ENCODE data around the gene MPIG6B. TPM values are rescaled to one million over a fixed set of nuclear protein-coding genes. Genes with fewer than 3 reads are reported as not detected.

Gene MPIG6B
- total RNA-seq, 2 donors from 2014 or later = not detected

GRCh38 chr6:31711233-31711632 is 11.9 kb upstream of the MPIG6B start:
- WGBS, 2 experiments (ENCODE audit: insufficient coverage in 1 of 2, insufficient read length in 1 of 2) = 87% methylated on average over 4 to 8 of the region's 8 CpGs

GRCh38 chr6:31712296-31712695 is 10.9 kb upstream of the MPIG6B start:
- no peaks in the 10 kb centered on the region for H3K27me3 ChIP-seq (ENCODE audit: control insufficient read depth, insufficient read depth, low read length, poor library complexity, severe bottlenecking)
- no peaks in the 10 kb centered on the region for H3K9me3 Mint-ChIP-seq
- no peaks in the 10 kb centered on the region for H3K27me3 Mint-ChIP-seq (ENCODE audit: insufficient read depth)
- no peak overlapping the region for H3K9ac ChIP-seq (ENCODE audit: extremely low read depth, low read length, poor library complexity, severe bottlenecking)
- H3K9me3 ChIP-seq (ENCODE audit: control insufficient read depth, low read length) = no peaks in the 10 kb centered on the region
- no peak for TF ChIP-seq CTCF (conservative IDR thresholded peaks at IDR 0.05)
- H3K36me3 ChIP-seq (ENCODE audit: control insufficient read depth, insufficient read depth, low read length) = no peaks in the 10 kb centered on the region
- H3K27ac Mint-ChIP-seq = no peak overlapping the region
- 96 to 98% methylated on average over 7 to 8 of the region's 8 CpGs for WGBS, 2 experiments (ENCODE audit: insufficient coverage in 1 of 2, insufficient read length in 1 of 2)
- no peak overlapping the region for H3K4me3 Mint-ChIP-seq
- H3K4me1 Mint-ChIP-seq = peaks cover 32% of the 10 kb centered on the region
- H3K4me3 ChIP-seq (ENCODE audit: low read length) = no peak overlapping the region
- H3K27ac ChIP-seq (ENCODE audit: low read depth, low read length) = no peak overlapping the region
- peak; percentile 47 for DNase-seq
- H3K36me3 Mint-ChIP-seq (ENCODE audit: low read depth) = no peaks in the 10 kb centered on the region
- H3K4me1 ChIP-seq (ENCODE audit: control insufficient read depth, insufficient read depth, low read length) = peaks cover 7% of the 10 kb centered on the region

More at GRCh38 chr6:31711233-31711632, 11.9 kb upstream of the MPIG6B start:
- Histone ChIP-seq H3K9me3 (ENCODE audit: control insufficient read depth, low read length) (no peaks in the 10 kb centered on the region), H3K4me3 (ENCODE audit: low read length) (no peak overlapping the region), H3K36me3 (ENCODE audit: control insufficient read depth, insufficient read depth, low read length) (no peaks in the 10 kb centered on the region), H3K27ac (ENCODE audit: low read depth, low read length) (no peak overlapping the region), H3K4me1 (ENCODE audit: control insufficient read depth, insufficient read depth, low read length) (peaks cover 7% of the 10 kb centered on the region), H3K9ac (ENCODE audit: extremely low read depth, low read length, poor library complexity, severe bottlenecking) (no peak overlapping the region), H3K27me3 (ENCODE audit: control insufficient read depth, insufficient read depth, low read length, poor library complexity, severe bottlenecking) (no peaks in the 10 kb centered on the region)
- DNase-seq = no peak
- Mint-ChIP-seq H3K36me3 (ENCODE audit: low read depth) (no peaks in the 10 kb centered on the region), H3K4me3 (no peak overlapping the region), H3K27me3 (ENCODE audit: insufficient read depth) (peaks cover 2% of the 10 kb centered on the region), H3K4me1 (peaks cover 30% of the 10 kb centered on the region), H3K27ac (no peak overlapping the region), H3K9me3 (no peaks in the 10 kb centered on the region)
- no peak for TF ChIP-seq CTCF (conservative IDR thresholded peaks at IDR 0.05)

- no peaks in the 10 kb centered on the region for H3K27me3 ChIP-seq (ENCODE audit: control insufficient read depth, insufficient read depth, low read length, poor library complexity, severe bottlenecking)
- no peaks in the 10 kb centered on the region for H3K9me3 ChIP-seq (ENCODE audit: control insufficient read depth, low read length)
- WGBS, 2 experiments (ENCODE audit: insufficient coverage in 1 of 2, insufficient read length in 1 of 2) = 60 to 75% methylated on average over 2 to 4 of the region's 4 CpGs
- peaks cover 7% of the 10 kb centered on the region for H3K4me1 ChIP-seq (ENCODE audit: control insufficient read depth, insufficient read depth, low read length)
- Mint-ChIP-seq H3K4me3 (peak overlapping the region; percentile 14), H3K27ac (peak overlapping the region; percentile 95), H3K4me1 (peaks cover 41% of the 10 kb centered on the region), H3K27me3 (ENCODE audit: insufficient read depth) (no peaks in the 10 kb centered on the region), H3K36me3 (ENCODE audit: low read depth) (no peaks in the 10 kb centered on the region), H3K9me3 (no peaks in the 10 kb centered on the region)
- no peak overlapping the region for H3K4me3 ChIP-seq (ENCODE audit: low read length)
- peak overlapping the region; percentile 18 for H3K9ac ChIP-seq (ENCODE audit: extremely low read depth, low read length, poor library complexity, severe bottlenecking)
- no peak for TF ChIP-seq CTCF (conservative IDR thresholded peaks at IDR 0.05)
- H3K27ac ChIP-seq (ENCODE audit: low read depth, low read length) = peak overlapping the region; percentile 67
- no peaks in the 10 kb centered on the region for H3K36me3 ChIP-seq (ENCODE audit: control insufficient read depth, insufficient read depth, low read length)
- DNase-seq = no peak
Measured at GRCh38 chr6:31713465-31713864, 9.7 kb upstream of the MPIG6B start.
